ENCODE data around the gene FOXO3.

GRCh38 chr6:108728826-108729225 lies 168.1 kb downstream of the FOXO3 start:
- TF ChIP-seq, protein P1, sequence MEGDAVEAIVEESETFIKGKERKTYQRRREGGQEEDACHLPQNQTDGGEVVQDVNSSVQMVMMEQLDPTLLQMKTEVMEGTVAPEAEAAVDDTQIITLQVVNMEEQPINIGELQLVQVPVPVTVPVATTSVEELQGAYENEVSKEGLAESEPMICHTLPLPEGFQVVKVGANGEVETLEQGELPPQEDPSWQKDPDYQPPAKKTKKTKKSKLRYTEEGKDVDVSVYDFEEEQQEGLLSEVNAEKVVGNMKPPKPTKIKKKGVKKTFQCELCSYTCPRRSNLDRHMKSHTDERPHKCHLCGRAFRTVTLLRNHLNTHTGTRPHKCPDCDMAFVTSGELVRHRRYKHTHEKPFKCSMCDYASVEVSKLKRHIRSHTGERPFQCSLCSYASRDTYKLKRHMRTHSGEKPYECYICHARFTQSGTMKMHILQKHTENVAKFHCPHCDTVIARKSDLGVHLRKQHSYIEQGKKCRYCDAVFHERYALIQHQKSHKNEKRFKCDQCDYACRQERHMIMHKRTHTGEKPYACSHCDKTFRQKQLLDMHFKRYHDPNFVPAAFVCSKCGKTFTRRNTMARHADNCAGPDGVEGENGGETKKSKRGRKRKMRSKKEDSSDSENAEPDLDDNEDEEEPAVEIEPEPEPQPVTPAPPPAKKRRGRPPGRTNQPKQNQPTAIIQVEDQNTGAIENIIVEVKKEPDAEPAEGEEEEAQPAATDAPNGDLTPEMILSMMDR (IDR thresholded peaks at IDR 0.05) = no peak
- TF ChIP-seq POLR2A (IDR thresholded peaks at IDR 0.05) = no peak

All from heart left ventricle (tissue), 13 donors.